GM18505 (cell line): ENCODE data around the gene TRAF3IP3.

Source experiments
- ATAC-seq: cut with Tn5 transposase; IDR thresholded peaks from one replicate; pipeline ENCODE4 v1.9.1; 2021; ENCODE audit not compliant: unreplicated experiment
- POLR2A ChIP-seq: IDR thresholded peaks from 4 replicates; pipeline ENCODE4 v1.6.1; 2011; ENCODE audit warnings: borderline replicate concordance; ENCODE audit not compliant: insufficient read depth, insufficient read length; ENCODE audit errors: extremely low read depth

TRAF3IP3 gene

GRCh38 chr1:209755926-209756614 lies at the start of gene TRAF3IP3:
TRAF3IP3 (plus strand) TSS chr1:209756053; CDS start chr1:209760040, 3,987 bp downstream.
- peak; percentile 71 for ATAC-seq
- TF ChIP-seq POLR2A, result peak; percentile 83

GRCh38 chr1:209706622-209707021 lies 49.2 kb upstream of the TRAF3IP3 start:
- no peak for ATAC-seq
- TF ChIP-seq POLR2A, result no peak

GRCh38 chr1:209707308-209707707 lies 48.5 kb upstream of the TRAF3IP3 start:
- TF ChIP-seq POLR2A, result no peak
- no peak for ATAC-seq

- ATAC-seq, result no peak
- TF ChIP-seq POLR2A, result no peak
Observed at GRCh38 chr1:209708297-209708696, 47.6 kb upstream of the TRAF3IP3 start.

GRCh38 chr1:209710093-209710492 lies 45.8 kb upstream of the TRAF3IP3 start:
- no peak for TF ChIP-seq POLR2A
- no peak for ATAC-seq

- TF ChIP-seq POLR2A, result no peak
- no peak for ATAC-seq
Observed at GRCh38 chr1:209710847-209711246, 45.0 kb upstream of the TRAF3IP3 start.

GRCh38 chr1:209714338-209714737 lies 41.5 kb upstream of the TRAF3IP3 start:
- ATAC-seq, result no peak
- no peak for TF ChIP-seq POLR2A

GRCh38 chr1:209715314-209715713 lies 40.5 kb upstream of the TRAF3IP3 start:
- TF ChIP-seq POLR2A, result no peak
- no peak for ATAC-seq

GRCh38 chr1:209717818-209718217 lies 38.0 kb upstream of the TRAF3IP3 start:
- no peak for ATAC-seq
- TF ChIP-seq POLR2A, result no peak

- no peak for ATAC-seq
- TF ChIP-seq POLR2A, result no peak
Observed at GRCh38 chr1:209720326-209720725, 35.5 kb upstream of the TRAF3IP3 start.

GRCh38 chr1:209720826-209721225 lies 35.0 kb upstream of the TRAF3IP3 start:
- ATAC-seq, result no peak
- no peak for TF ChIP-seq POLR2A

- no peak for ATAC-seq
- no peak for TF ChIP-seq POLR2A
Observed at GRCh38 chr1:209721323-209721722, 34.5 kb upstream of the TRAF3IP3 start.

GRCh38 chr1:209723265-209723664 lies 32.6 kb upstream of the TRAF3IP3 start:
- TF ChIP-seq POLR2A, result no peak

GRCh38 chr1:209723756-209724693 lies 31.8 kb upstream of the TRAF3IP3 start:
- no peak for TF ChIP-seq POLR2A
- ATAC-seq, result no peak

More at GRCh38 chr1:209723265-209723664, 32.6 kb upstream of the TRAF3IP3 start:
- no peak for ATAC-seq
